Measurements from ENCODE around the gene PLA2G6. TPM values are rescaled to one million over a fixed set of nuclear protein-coding genes. Genes with fewer than 3 reads are reported as not detected.

The PLA2G6 gene
- total and polyA plus RNA-seq, 2 of the 13 experiments (the other 11 are each of a cell fraction or from before 2014, with no cell fraction given): 4.8 to 11.5 TPM

DNA sequence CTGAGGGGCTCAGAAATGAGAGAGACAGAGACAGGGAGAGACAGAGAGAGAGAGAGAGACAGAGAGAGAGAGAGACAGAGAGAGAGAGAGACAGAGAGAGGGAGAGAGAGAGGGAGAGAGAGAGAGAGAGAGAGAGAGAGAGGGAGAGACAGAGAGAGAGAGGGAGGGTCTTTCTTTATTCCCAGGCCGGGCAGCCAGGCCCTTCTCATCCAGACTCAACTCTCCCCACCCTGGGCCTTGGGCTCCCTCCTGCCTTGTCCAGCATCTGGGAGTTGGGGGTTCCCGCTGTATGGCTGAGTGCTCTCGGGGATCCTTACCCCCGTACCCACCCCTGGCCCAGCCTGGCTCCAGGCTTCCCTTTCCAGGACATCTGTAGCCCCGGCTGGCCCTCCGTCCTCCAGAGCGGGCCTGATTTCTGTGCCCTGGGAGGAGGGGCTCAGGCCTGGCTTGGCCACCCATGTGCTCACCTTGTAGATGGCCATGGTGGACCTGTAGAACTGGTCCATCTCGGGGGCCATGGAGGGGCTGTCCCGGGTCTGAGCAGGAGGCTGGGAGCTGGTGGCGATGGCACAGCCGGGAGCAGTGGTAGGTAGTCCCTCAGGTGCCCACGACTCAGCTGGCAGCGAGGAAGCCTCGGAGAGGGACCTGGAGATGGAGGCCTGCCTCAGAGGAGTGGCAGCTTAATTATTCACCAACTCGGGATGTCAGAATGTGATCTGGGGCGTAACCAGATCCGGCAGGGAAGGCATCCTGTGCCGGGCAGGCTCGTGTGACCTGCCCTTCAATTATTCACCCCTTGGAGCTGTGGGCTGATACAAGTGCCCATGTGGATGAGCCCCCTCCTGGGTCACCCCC, 71.4 kb downstream of the PLA2G6 start, which contains the start of gene BAIAP2L2 (continued):
- TF ChIP-seq TEF (CRISPR knock-in tag; IDR thresholded peaks at IDR 0.05): no peak
- no peak for TF ChIP-seq MTF2 (CRISPR knock-in tag; IDR thresholded peaks at IDR 0.05; ENCODE audit: borderline replicate concordance)
- TF ChIP-seq ZNF773 (CRISPR knock-in tag; IDR thresholded peaks at IDR 0.05; ENCODE audit: borderline replicate concordance): no peak
- 0 out of 2 replicates have a peak, but pooled peaks have one; percentile 12 for TF ChIP-seq ZNF724P (CRISPR knock-in tag; IDR thresholded peaks at IDR 0.05; ENCODE audit: borderline replicate concordance)
- TF ChIP-seq ZNF446 (CRISPR knock-in tag; IDR thresholded peaks at IDR 0.05): no peak
- TF ChIP-seq FOSL1 (CRISPR knock-in tag; IDR thresholded peaks at IDR 0.05; ENCODE audit: borderline replicate concordance): no peak
- TF ChIP-seq, protein P1, sequence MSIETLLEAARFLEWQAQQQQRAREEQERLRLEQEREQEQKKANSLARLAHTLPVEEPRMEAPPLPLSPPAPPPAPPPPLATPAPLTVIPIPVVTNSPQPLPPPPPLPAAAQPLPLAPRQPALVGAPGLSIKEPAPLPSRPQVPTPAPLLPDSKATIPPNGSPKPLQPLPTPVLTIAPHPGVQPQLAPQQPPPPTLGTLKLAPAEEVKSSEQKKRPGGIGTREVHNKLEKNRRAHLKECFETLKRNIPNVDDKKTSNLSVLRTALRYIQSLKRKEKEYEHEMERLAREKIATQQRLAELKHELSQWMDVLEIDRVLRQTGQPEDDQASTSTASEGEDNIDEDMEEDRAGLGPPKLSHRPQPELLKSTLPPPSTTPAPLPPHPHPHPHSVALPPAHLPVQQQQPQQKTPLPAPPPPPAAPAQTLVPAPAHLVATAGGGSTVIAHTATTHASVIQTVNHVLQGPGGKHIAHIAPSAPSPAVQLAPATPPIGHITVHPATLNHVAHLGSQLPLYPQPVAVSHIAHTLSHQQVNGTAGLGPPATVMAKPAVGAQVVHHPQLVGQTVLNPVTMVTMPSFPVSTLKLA (IDR thresholded peaks at IDR 0.05): peak; percentile 23; the same call in 1 of the 2 replicates
- TF ChIP-seq, protein P2, sequence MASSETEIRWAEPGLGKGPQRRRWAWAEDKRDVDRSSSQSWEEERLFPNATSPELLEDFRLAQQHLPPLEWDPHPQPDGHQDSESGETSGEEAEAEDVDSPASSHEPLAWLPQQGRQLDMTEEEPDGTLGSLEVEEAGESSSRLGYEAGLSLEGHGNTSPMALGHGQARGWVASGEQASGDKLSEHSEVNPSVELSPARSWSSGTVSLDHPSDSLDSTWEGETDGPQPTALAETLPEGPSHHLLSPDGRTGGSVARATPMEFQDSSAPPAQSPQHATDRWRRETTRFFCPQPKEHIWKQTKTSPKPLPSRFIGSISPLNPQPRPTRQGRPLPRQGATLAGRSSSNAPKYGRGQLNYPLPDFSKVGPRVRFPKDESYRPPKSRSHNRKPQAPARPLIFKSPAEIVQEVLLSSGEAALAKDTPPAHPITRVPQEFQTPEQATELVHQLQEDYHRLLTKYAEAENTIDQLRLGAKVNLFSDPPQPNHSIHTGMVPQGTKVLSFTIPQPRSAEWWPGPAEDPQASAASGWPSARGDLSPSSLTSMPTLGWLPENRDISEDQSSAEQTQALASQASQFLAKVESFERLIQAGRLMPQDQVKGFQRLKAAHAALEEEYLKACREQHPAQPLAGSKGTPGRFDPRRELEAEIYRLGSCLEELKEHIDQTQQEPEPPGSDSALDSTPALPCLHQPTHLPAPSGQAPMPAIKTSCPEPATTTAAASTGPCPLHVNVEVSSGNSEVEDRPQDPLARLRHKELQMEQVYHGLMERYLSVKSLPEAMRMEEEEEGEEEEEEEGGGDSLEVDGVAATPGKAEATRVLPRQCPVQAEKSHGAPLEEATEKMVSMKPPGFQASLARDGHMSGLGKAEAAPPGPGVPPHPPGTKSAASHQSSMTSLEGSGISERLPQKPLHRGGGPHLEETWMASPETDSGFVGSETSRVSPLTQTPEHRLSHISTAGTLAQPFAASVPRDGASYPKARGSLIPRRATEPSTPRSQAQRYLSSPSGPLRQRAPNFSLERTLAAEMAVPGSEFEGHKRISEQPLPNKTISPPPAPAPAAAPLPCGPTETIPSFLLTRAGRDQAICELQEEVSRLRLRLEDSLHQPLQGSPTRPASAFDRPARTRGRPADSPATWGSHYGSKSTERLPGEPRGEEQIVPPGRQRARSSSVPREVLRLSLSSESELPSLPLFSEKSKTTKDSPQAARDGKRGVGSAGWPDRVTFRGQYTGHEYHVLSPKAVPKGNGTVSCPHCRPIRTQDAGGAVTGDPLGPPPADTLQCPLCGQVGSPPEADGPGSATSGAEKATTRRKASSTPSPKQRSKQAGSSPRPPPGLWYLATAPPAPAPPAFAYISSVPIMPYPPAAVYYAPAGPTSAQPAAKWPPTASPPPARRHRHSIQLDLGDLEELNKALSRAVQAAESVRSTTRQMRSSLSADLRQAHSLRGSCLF (CRISPR knock-in tag; IDR thresholded peaks at IDR 0.05; ENCODE audit: borderline replicate concordance): no peak
- TF ChIP-seq SMARCC2 (IDR thresholded peaks at IDR 0.05): no peak
- TF ChIP-seq HNRNPH1 (optimal IDR thresholded peaks at IDR 0.05; ENCODE audit: low read depth, low read length): no peak
- no peak for TF ChIP-seq ZNF713 (CRISPR knock-in tag; IDR thresholded peaks at IDR 0.05)
- TF ChIP-seq ZNF883 (CRISPR knock-in tag; IDR thresholded peaks at IDR 0.05; ENCODE audit: not compliant biosample characterization): no peak
- no peak for TF ChIP-seq POGK (CRISPR knock-in tag; conservative IDR thresholded peaks at IDR 0.05)
- no peak for TF ChIP-seq NR3C1 (CRISPR knock-in tag; IDR thresholded peaks at IDR 0.05)
- no peak for TF ChIP-seq ZSCAN5A (CRISPR knock-in tag; IDR thresholded peaks at IDR 0.05; ENCODE audit: borderline replicate concordance)
- no peak for TF ChIP-seq RARG (CRISPR knock-in tag; IDR thresholded peaks at IDR 0.05; ENCODE audit: low read depth)
- TF ChIP-seq RELA (CRISPR knock-in tag; IDR thresholded peaks at IDR 0.05): no peak
- no peak for TF ChIP-seq CENPX (CRISPR knock-in tag; IDR thresholded peaks at IDR 0.05)
